H1 (cell line): ENCODE results near the gene KCNAB3. TPM values are rescaled to one million over a fixed set of nuclear protein-coding genes. Genes with fewer than 3 reads are reported as not detected.

ENCODE experiments used
- CTCF ChIA-PET: fragments of 300-600 bp; sonication (Branson Sonifier 250); formaldehyde crosslinking; loops from one replicate; lab custom pipeline; 2021; ENCODE audit not compliant: partially characterized antibody; lab: Charles Lee
- POLR2A ChIA-PET: fragments of 300-600 bp; sonication (Branson Sonifier 250); formaldehyde crosslinking; loops from one replicate; lab custom pipeline; 2021; ENCODE audit warnings: inconsistent platforms; ENCODE audit not compliant: partially characterized antibody; lab: Charles Lee
- DNase-seq, 2 experiments: peaks; one replicate each; pipeline versions ENCODE4 v3.0.0 to v3.0.0-alpha.2; 2010 to 2022; ENCODE audit warnings: low spot score in 2 of 2, low read depth in 1 of 2, mixed read lengths in 1 of 2
- FAIRE-seq: peaks from 2 replicates; lab custom pipeline; 2011; peaks lifted over from hg19 to GRCh38; lab: Jason Lieb, UNC
- H2AFZ ChIP-seq: 2 replicates; pipeline ENCODE4 v1.8.1; 2012; ENCODE audit warnings: low read length, inconsistent platforms
- H2AK5ac ChIP-seq: 2 replicates; pipeline ENCODE4 v1.6.1; 2013; ENCODE audit warnings: low read depth, low read length
- H2BK120ac ChIP-seq: replicated peaks from 2 replicates; pipeline ENCODE3; 2013; ENCODE audit warnings: low read depth, low read length, inconsistent platforms
- H2BK12ac ChIP-seq: 2 replicates; pipeline ENCODE4 v1.6.1; 2013; ENCODE audit warnings: low read depth, low read length
- H2BK15ac ChIP-seq: 2 replicates; pipeline ENCODE4 v1.6.1; 2013; ENCODE audit warnings: low read length
- H2BK20ac ChIP-seq: 2 replicates; pipeline ENCODE4 v1.6.1; 2013; ENCODE audit warnings: low read length
- H2BK5ac ChIP-seq: 2 replicates; pipeline ENCODE4 v1.6.1; 2013; ENCODE audit warnings: low read depth, low read length
- H3K14ac ChIP-seq: 2 replicates; pipeline ENCODE4 v1.6.1; 2013; ENCODE audit warnings: inconsistent platforms; ENCODE audit not compliant: insufficient read length
- H3K18ac ChIP-seq: 2 replicates; pipeline ENCODE4 v1.6.1; 2013; ENCODE audit warnings: low read length; ENCODE audit errors: extremely low read depth
- H3K23ac ChIP-seq: 2 replicates; pipeline ENCODE4 v1.6.1; 2013; ENCODE audit warnings: inconsistent platforms; ENCODE audit not compliant: insufficient read length
- H3K23me2 ChIP-seq: 2 replicates; pipeline ENCODE4 v1.6.1; 2013; ENCODE audit warnings: low read depth, low read length
- H3K27ac ChIP-seq: 2 replicates; pipeline ENCODE4 v1.6.1; 2011; ENCODE audit warnings: low read depth, low read length, inconsistent platforms
- H3K27me3 ChIP-seq, 4 experiments: replicated peaks in 1 of 4; 1 replicate in 1 of 4; 2 replicates in 3 of 4; pipeline versions ENCODE4 v1.6.1 to v1.8.1; 2011 to 2013; ENCODE audit warnings: low read length in 3 of 4, mild to moderate bottlenecking in 3 of 4, inconsistent platforms in 2 of 4, mixed read lengths in 2 of 4, moderate library complexity in 1 of 4; ENCODE audit not compliant: control insufficient read depth in 3 of 4, insufficient read depth in 3 of 4; ENCODE audit errors: extremely low read depth in 1 of 4
- H3K36me3 ChIP-seq, 4 experiments: 2 replicates each; pipeline versions ENCODE4 v1.6.1 to v1.8.1; 2011 to 2013; ENCODE audit warnings: mild to moderate bottlenecking in 4 of 4, low read length in 3 of 4, moderate library complexity in 2 of 4, control low read depth in 1 of 4, inconsistent platforms in 1 of 4; ENCODE audit not compliant: insufficient read depth in 4 of 4, control insufficient read depth in 2 of 4
- H3K4ac ChIP-seq: replicated peaks from 2 replicates; pipeline ENCODE3; 2013; ENCODE audit warnings: low read length, low read depth, mixed read lengths, inconsistent platforms; ENCODE audit not compliant: insufficient read length
- H3K4me1 ChIP-seq, 4 experiments: replicated peaks in 1 of 4; 1 replicate in 1 of 4; 2 replicates in 3 of 4; pipeline versions ENCODE4 v1.6.1 to v1.8.1; 2011 to 2013; ENCODE audit warnings: low read length in 3 of 4, inconsistent platforms in 2 of 4, mixed read lengths in 1 of 4; ENCODE audit not compliant: insufficient read depth in 4 of 4, control insufficient read depth in 3 of 4
- H3K4me2 ChIP-seq, 2 experiments: 2 replicates each; pipeline versions ENCODE4 v1.6.1 to v1.8.1; 2011 to 2013; ENCODE audit warnings: low read depth in 2 of 2, low read length in 2 of 2, control low read depth in 1 of 2, inconsistent platforms in 1 of 2, mild to moderate bottlenecking in 1 of 2; ENCODE audit not compliant: insufficient read depth in 1 of 2
- H3K4me3 ChIP-seq, 4 experiments: fragments of 200-600, 300-600 bp in 1 of 4; sonication (generic), shearing (Covaris generic), sonication (Bioruptor Twin) in 1 of 4; 2 replicates each; pipeline versions ENCODE4 v1.5.1 to v1.8.1; 2011 to 2016; ENCODE audit warnings: low read length in 4 of 4, low read depth in 3 of 4, control low read depth in 2 of 4, inconsistent platforms in 2 of 4, mild to moderate bottlenecking in 2 of 4, mixed read lengths in 1 of 4, moderate library complexity in 1 of 4; ENCODE audit not compliant: insufficient read depth in 2 of 4; ENCODE audit errors: extremely low read depth in 1 of 4
- H3K56ac ChIP-seq: replicated peaks from 2 replicates; pipeline ENCODE3; 2013; ENCODE audit warnings: low read depth, mild to moderate bottlenecking, mixed read lengths, low read length, inconsistent platforms; ENCODE audit not compliant: insufficient read length
- H3K79me1 ChIP-seq: 2 replicates; pipeline ENCODE4 v1.6.1; 2013; ENCODE audit warnings: low read depth, low read length, control low read depth
- H3K79me2 ChIP-seq, 2 experiments: 2 replicates each; pipeline versions ENCODE4 v1.6.1 to v1.8.1; 2012 to 2013; ENCODE audit warnings: low read length in 2 of 2, mild to moderate bottlenecking in 2 of 2, inconsistent platforms in 1 of 2; ENCODE audit not compliant: insufficient read depth in 2 of 2, control insufficient read depth in 1 of 2
- H3K9ac ChIP-seq, 4 experiments: replicated peaks in 1 of 4; 1 replicate in 1 of 4; 2 replicates in 3 of 4; pipeline versions ENCODE4 v1.6.1 to v1.8.1; 2011 to 2013; ENCODE audit warnings: low read depth in 3 of 4, low read length in 3 of 4, control low read depth in 2 of 4, mild to moderate bottlenecking in 2 of 4, moderate library complexity in 2 of 4, inconsistent platforms in 1 of 4; ENCODE audit errors: extremely low read depth in 1 of 4
- H3K9me3 ChIP-seq, 2 experiments: 2 replicates each; pipeline versions ENCODE4 v1.6.1 to v1.8.1; 2012 to 2013; ENCODE audit warnings: mild to moderate bottlenecking in 2 of 2, moderate library complexity in 2 of 2, control low read depth in 1 of 2, inconsistent platforms in 1 of 2, low read depth in 1 of 2, low read length in 1 of 2, mixed read lengths in 1 of 2; ENCODE audit not compliant: insufficient read depth in 2 of 2
- H4K20me1 ChIP-seq, 2 experiments: replicated peaks in 1 of 2; 2 replicates each; pipeline versions ENCODE3 to v1.8.1; 2011 to 2013; ENCODE audit warnings: inconsistent platforms in 2 of 2, low read length in 2 of 2, mild to moderate bottlenecking in 1 of 2; ENCODE audit not compliant: insufficient read depth in 2 of 2, control insufficient read depth in 1 of 2
- H4K5ac ChIP-seq: 2 replicates; pipeline ENCODE4 v1.6.1; 2013; ENCODE audit warnings: low read length, low read depth, mixed read lengths, inconsistent platforms; ENCODE audit not compliant: insufficient read length
- H4K8ac ChIP-seq: 2 replicates; pipeline ENCODE4 v1.8.0; 2013; ENCODE audit warnings: mild to moderate bottlenecking, moderate library complexity, low read length, inconsistent platforms; ENCODE audit not compliant: insufficient read depth; ENCODE audit errors: extremely low read depth
- H4K91ac ChIP-seq: replicated peaks from 2 replicates; pipeline ENCODE3; 2013; ENCODE audit warnings: low read length, mixed read lengths, inconsistent platforms; ENCODE audit not compliant: insufficient read length
- GTF2F1 ChIP-seq: IDR thresholded peaks from 2 replicates; pipeline ENCODE4 v1.6.1; 2012; ENCODE audit warnings: low read depth, low read length, improper control_type of control experiment, borderline replicate concordance
- RAD21 ChIP-seq, 2 experiments: IDR thresholded peaks in 1 of 2; conservative IDR thresholded peaks in 1 of 2; 2 replicates each; pipeline ENCODE4 v1.6.1; 2011; ENCODE audit warnings: low read depth in 2 of 2, low read length in 2 of 2, improper control_type of control experiment in 1 of 2, inconsistent platforms in 1 of 2, mild to moderate bottlenecking in 1 of 2, moderate library complexity in 1 of 2
- WGBS, 2 experiments: shearing (Covaris generic) in 1 of 2; methylation state at CpG; one replicate each; pipeline versions ENCODE4 v1.1.6 to v1.1.7; 2013 to 2015; ENCODE audit warnings: low lambda C conversion rate in 2 of 2, mixed read lengths in 2 of 2, inconsistent platforms in 1 of 2, low coverage in 1 of 2, missing lambda C conversion rate in 1 of 2; ENCODE audit not compliant: insufficient replicate concordance in 2 of 2, insufficient coverage in 1 of 2, insufficient read length in 1 of 2; ENCODE audit errors: extremely low coverage in 1 of 2, missing lambda C conversion rate in 1 of 2; 5-methylcytosine and 5-hydroxymethylcytosine counted together
- polyA plus RNA-seq, 7 experiments: library from polyadenylated mRNA; depleted of rRNA in 3 of 7; stranded (reverse) in 5 of 7; unstranded in 2 of 7; fragments of >200 nt in 5 of 7; fragments of 200-250 nt in 2 of 7; gene quantifications; 1 replicate in 5 of 7; 2 replicates in 1 of 7; 4 replicates in 1 of 7; pipeline versions ENCODE4 v1.2.1 to v1.2.3, GENCODE V29; 2011 to 2013; ENCODE audit warnings: missing spikeins in 2 of 7, mixed read lengths in 2 of 7
- total RNA-seq: library from RNA; stranded (reverse); fragmentation: NEBNext Ultra II Directional; extraction: Animal tissue kit (Norgen Biotek cat#: 25700); gene quantifications from 2 replicates; pipeline ENCODE4 v1.2.1, GENCODE V29; 2021
- TF ChIP-seq, protein P1 (sequence below), 3 experiments: IDR thresholded peaks; 1 replicate in 2 of 3; 2 replicates in 1 of 3; pipeline versions ENCODE4 v1.5.1 to v1.6.1; 2011; ENCODE audit warnings: low read length in 3 of 3, mild to moderate bottlenecking in 3 of 3, inconsistent platforms in 2 of 3, low read depth in 1 of 3, moderate library complexity in 1 of 3; ENCODE audit not compliant: insufficient read depth in 1 of 3; ENCODE audit errors: control extremely low read depth in 1 of 3

The KCNAB3 gene
- total and polyA plus RNA-seq, 2 of the 8 experiments (the other 6 are each of a cell fraction or from before 2014, with no cell fraction given): 1.7 to 2.4 TPM

- FAIRE-seq: no peak
- no peak overlapping the region for H3K14ac ChIP-seq
Observed at GRCh38 chr17:7897773-7898172, 31.9 kb downstream of the KCNAB3 start.

More at GRCh38 chr17:7897773-7898172, 31.9 kb downstream of the KCNAB3 start:
- Histone ChIP-seq H2AK5ac (no peak overlapping the region), H3K4me1 (no peaks in the 10 kb centered on the region; a peak in 1 of 7 replicates), H2AFZ (no peak overlapping the region), H2BK12ac (no peak overlapping the region), H3K23me2 (no peaks in the 10 kb centered on the region), H3K79me2 (no peaks in the 10 kb centered on the region), H2BK120ac (no peak overlapping the region), H3K9ac (no peak overlapping the region; a peak in 2 of 7 replicates), H2BK5ac (no peak overlapping the region), H3K36me3 (peaks cover 0 to 5% (median 2%) of the 10 kb centered on the region in 4 experiments; a peak in 3 of 8 replicates), H3K56ac (no peak overlapping the region), H3K27ac (no peak overlapping the region), H3K27me3 (no peaks in the 10 kb centered on the region), H3K18ac (no peak overlapping the region), H3K4ac (no peak overlapping the region), H2BK20ac (no peak overlapping the region), H4K8ac (no peak overlapping the region), H4K20me1 (no peaks in the 10 kb centered on the region), H3K4me3 (no peak overlapping the region), H4K5ac (no peak overlapping the region), H3K9me3 (no peaks in the 10 kb centered on the region; a peak in 1 of 4 replicates), H2BK15ac (no peak overlapping the region), H3K23ac (no peak overlapping the region), H3K4me2 (no peak overlapping the region), H3K79me1 (no peaks in the 10 kb centered on the region), H4K91ac (no peak overlapping the region)
- CTCF ChIA-PET: interaction anchor here (0.6 to 2.9 kb wide), 19 partner anchors 10 to 159 kb away, joined by 3 to 11 read pairs (median 4); no protein-coding TSS in a partner anchor
- 84% methylated on average over 6 of the region's 6 CpGs; no CpG with 5 or more reads in 1 of the 2 experiments for WGBS, 2 experiments
- POLR2A ChIA-PET: no interaction called here
- DNase-seq: no peak
- no peak for TF ChIP-seq GTF2F1
- TF ChIP-seq, protein P1, sequence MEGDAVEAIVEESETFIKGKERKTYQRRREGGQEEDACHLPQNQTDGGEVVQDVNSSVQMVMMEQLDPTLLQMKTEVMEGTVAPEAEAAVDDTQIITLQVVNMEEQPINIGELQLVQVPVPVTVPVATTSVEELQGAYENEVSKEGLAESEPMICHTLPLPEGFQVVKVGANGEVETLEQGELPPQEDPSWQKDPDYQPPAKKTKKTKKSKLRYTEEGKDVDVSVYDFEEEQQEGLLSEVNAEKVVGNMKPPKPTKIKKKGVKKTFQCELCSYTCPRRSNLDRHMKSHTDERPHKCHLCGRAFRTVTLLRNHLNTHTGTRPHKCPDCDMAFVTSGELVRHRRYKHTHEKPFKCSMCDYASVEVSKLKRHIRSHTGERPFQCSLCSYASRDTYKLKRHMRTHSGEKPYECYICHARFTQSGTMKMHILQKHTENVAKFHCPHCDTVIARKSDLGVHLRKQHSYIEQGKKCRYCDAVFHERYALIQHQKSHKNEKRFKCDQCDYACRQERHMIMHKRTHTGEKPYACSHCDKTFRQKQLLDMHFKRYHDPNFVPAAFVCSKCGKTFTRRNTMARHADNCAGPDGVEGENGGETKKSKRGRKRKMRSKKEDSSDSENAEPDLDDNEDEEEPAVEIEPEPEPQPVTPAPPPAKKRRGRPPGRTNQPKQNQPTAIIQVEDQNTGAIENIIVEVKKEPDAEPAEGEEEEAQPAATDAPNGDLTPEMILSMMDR (IDR thresholded peaks at IDR 0.05; ENCODE audit: control extremely low read depth in 1 of 3, insufficient read depth in 1 of 3, low read depth in 1 of 3, low read length in 3 of 3): peak in 1 of 3 experiments; percentile 11; a peak in 2 of 4 replicates
- TF ChIP-seq RAD21 (IDR thresholded peaks at IDR 0.05 in 1 of 2, conservative IDR thresholded peaks at IDR 0.05 in 1 of 2; ENCODE audit: low read depth in 2 of 2, low read length in 2 of 2): peak; percentile 37 to 53
